Aorta (tissue), 5 donors: Measurements from ENCODE around the gene IGF1R. TPM values are rescaled to one million over a fixed set of nuclear protein-coding genes. Genes with fewer than 3 reads are reported as not detected.

Experiments
- ATAC-seq: fragments of 200-7000 bp; cut with Tn5 transposase; one replicate; pipeline ENCODE4 v1.9.1; 2022; ENCODE audit warnings: moderate library complexity; ENCODE audit not compliant: low FRiP score
- DNase-seq, 2 donors: peaks; one replicate each; pipeline ENCODE4 v3.0.0-alpha.2; 2020
- H3K27ac ChIP-seq, 2 donors: one replicate each; pipeline ENCODE4 v1.5.1; 2013; ENCODE audit warnings: low read length in 2 of 2, mild to moderate bottlenecking in 2 of 2, moderate library complexity in 2 of 2, control low read depth in 1 of 2, inconsistent platforms in 1 of 2, low read depth in 1 of 2
- H3K27me3 ChIP-seq, 2 donors: one replicate each; pipeline ENCODE4 v1.6.1; 2013; ENCODE audit warnings: control low read depth in 1 of 2, low read length in 1 of 2, mild to moderate bottlenecking in 1 of 2, moderate library complexity in 1 of 2; ENCODE audit not compliant: insufficient read depth in 2 of 2, control insufficient read depth in 1 of 2
- H3K36me3 ChIP-seq, 2 donors: one replicate each; pipeline ENCODE4 v1.6.1; 2013; ENCODE audit warnings: control low read depth in 1 of 2, low read length in 1 of 2, mild to moderate bottlenecking in 1 of 2; ENCODE audit not compliant: insufficient read depth in 2 of 2, control insufficient read depth in 1 of 2
- H3K4me1 ChIP-seq, 2 donors: one replicate each; pipeline ENCODE4 v1.6.1; 2013; ENCODE audit warnings: low read length in 2 of 2, control low read depth in 1 of 2, mild to moderate bottlenecking in 1 of 2, moderate library complexity in 1 of 2; ENCODE audit not compliant: insufficient read depth in 2 of 2, control insufficient read depth in 1 of 2
- H3K4me3 ChIP-seq, 2 donors: one replicate each; pipeline ENCODE4 v1.5.1; 2013; ENCODE audit warnings: low read length in 2 of 2, control low read depth in 1 of 2, mild to moderate bottlenecking in 1 of 2
- H3K9me3 ChIP-seq: one replicate; pipeline ENCODE4 v1.6.1; 2013; ENCODE audit warnings: mild to moderate bottlenecking, low read length; ENCODE audit not compliant: control insufficient read depth
- WGBS, 2 donors: extraction: QIAGEN DNeasy Blood & Tissue Kit; methylation state at CpG; one replicate each; pipeline ENCODE4 v1.1.7; 2013; 5-methylcytosine and 5-hydroxymethylcytosine counted together
- intact Hi-C, 2 donors: fragments of 100-400 bp; cut with DNase I; formaldehyde crosslinking; loops; one replicate each; pipeline versions ENCODE4 v1.14.2 to v1.15.0; 2022
- polyA plus RNA-seq, 2 donors: library from polyadenylated mRNA; stranded (reverse); fragments of 200-250 nt; gene quantifications; one replicate each; pipeline ENCODE4 v1.2.3, GENCODE V29; 2013
- total RNA-seq, 2 donors: library from RNA; stranded (reverse); fragmentation: NEBNext Ultra II Directional; extraction: Animal tissue kit (Norgen Biotek cat#: 25700); gene quantifications; one replicate each; pipeline ENCODE4 v1.2.1, GENCODE V29; 2021
- donor health status: healthy with polysubstance abuse.
- donor health status: Bipolar disorder and iron deficiency.
- donor health status: DM: no; HTN: no; CAD: no.
- donor health status: DM: no; HTN: no; CAD: no.
- donor health status: DM: yes; HTN: yes; CAD: no.

Gene IGF1R
- total and polyA plus RNA-seq, 4 donors, result 7.5 to 137 (median 50.7) TPM

DNA sequence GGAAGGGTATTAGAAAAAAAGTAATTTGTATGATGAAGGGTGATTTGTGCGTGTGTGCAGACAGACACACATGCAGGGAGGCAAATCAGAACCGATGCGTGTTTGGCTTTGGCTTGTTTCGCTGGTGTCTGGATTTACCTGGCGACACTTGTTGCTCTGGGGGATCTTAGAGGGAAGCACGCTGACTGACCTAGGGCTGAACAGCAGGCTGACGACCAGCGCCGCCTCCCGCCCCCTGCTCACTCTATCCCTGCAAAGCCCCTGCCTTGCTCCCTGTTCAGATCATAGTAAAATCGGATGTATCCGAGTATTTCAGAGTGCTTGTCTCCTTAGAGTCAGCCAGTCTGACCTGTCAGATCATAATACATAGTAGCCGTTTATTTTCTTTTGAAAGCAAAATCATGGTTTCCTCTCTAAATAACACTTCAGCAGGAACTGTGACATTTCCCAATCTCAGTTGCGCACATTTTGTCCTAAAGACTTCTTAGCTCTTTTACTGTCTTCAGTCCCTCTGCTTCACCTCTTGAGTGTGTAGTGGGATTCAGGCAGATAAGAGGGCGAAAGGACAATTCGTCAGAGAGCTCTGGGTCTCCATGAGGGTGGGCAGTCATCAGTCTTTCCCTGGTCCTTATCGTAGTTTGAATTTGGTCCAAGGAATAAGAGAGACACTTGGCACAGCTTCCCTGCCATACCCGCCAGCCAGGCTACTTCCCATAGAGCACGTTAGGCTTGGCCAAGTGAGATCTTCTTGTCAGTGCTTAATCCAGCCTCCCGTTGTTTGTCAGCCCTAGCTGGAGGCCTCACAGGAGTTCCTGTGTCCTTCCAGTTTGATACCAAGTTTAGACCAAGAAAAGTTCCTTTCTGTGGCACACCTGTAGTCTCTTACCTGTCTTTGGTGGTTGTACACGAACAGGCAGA is 261.9 kb downstream of the IGF1R start:
- DNase-seq (no peak), ATAC-seq (no peak)
- Histone ChIP-seq H3K36me3 (peaks cover 0 to 11% of the 10 kb centered on the region in 2 donors), H3K27me3 (no peaks in the 10 kb centered on the region), H3K4me1 (peaks cover 4 to 7% of the 10 kb centered on the region in 2 donors), H3K4me3 (no peak overlapping the region), H3K9me3 (no peaks in the 10 kb centered on the region), H3K27ac (peak overlapping the region; percentile 31 to 59)
- 80 to 81% methylated on average over 21 of the region's 21 CpGs for WGBS, 2 donors
- intact Hi-C loops, result loop anchor here in 1 of 2 donors (5.0 kb wide), 3 partner anchors 37 to 147 kb away; no protein-coding TSS in a partner anchor

DNA sequence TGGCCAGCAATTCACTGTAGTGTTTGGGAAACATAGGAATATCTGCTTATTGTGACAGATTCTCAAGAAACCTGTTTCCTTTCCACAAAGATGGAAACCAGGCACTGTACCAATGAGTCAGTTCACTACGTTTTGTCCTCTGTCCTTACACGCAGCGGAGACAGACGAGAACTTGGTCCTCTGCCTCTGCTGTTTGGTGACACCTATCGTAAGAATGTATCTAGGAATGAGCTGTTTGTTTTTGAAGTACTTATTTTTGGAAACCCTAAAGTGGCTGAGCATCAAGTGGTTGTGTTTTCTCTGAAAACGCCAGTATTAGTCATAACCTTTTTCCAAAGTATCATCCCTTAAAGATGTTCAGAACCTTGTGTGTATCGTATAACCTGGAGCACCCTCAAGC is 266.3 kb downstream of the IGF1R start:
- Histone ChIP-seq H3K9me3 (no peaks in the 10 kb centered on the region), H3K4me3 (no peak overlapping the region), H3K4me1 (peaks cover 4 to 5% of the 10 kb centered on the region in 2 donors), H3K27ac (peak overlapping the region in 1 of 2 donors; percentile 91), H3K36me3 (peaks cover 0 to 14% of the 10 kb centered on the region in 2 donors), H3K27me3 (no peaks in the 10 kb centered on the region)
- no peak for DNase-seq
- ATAC-seq, result peak; percentile 62
- intact Hi-C loops, result loop anchor here (5.0 kb wide), 2 partner anchors 38 to 143 kb away; no protein-coding TSS in a partner anchor
- WGBS, 2 donors, result 2 to 6% methylated on average over 7 of the region's 7 CpGs

DNA sequence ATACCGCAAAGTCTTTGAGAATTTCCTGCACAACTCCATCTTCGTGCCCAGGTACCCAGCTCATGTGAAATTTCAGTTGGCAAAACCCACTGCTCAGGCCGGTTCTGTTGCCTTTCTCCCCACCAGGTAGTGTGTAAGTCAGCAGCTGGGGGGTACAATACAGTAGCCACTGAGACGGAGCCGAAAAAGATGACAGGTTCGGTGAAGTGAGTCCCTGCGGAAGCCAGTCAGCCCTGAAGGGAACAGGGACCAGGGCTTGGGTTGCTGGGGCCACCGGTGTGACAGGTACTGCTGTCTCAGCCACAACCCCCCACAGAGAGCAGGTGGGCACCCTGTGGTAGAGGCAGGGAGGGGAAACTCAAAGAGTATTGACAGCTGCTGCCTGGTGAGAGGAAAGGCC is 268.5 kb downstream of the IGF1R start:
- no peak for ATAC-seq
- H3K36me3 ChIP-seq, result peaks cover 0 to 13% of the 10 kb centered on the region in 2 donors

DNA sequence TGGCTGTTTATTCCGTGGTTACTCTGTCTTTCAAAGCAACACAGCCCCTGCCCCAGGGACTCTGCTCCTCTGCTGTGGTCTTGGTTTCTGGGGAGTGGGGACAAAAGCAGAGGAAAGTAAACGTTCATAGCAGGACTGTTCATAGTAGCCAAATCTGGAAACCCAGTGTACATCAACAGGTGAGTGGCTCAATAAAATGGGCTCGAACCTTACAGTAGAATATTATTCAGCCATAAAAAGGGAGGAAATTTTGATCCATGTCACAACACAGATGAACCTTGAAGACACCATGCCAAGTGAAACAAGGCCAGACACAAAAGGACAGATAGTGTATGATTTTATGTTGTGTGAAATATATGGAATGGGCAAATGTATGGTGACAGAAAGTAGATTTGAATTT is 269.1 kb downstream of the IGF1R start:
- intact Hi-C loops, result loop anchor here (2.0 to 5.0 kb wide), 2 partner anchors 21 to 35 kb away; no protein-coding TSS in a partner anchor
- Histone ChIP-seq H3K4me1 (peaks cover 3 to 4% of the 10 kb centered on the region in 2 donors), H3K27ac (peak overlapping the region in 1 of 2 donors; percentile 45), H3K36me3 (peaks cover under 1 to 12% of the 10 kb centered on the region in 2 donors), H3K27me3 (no peaks in the 10 kb centered on the region), H3K4me3 (no peak overlapping the region), H3K9me3 (no peaks in the 10 kb centered on the region)
- DNase-seq, result no peak
- WGBS, 2 donors, result 87 to 95% methylated on average over 3 of the region's 3 CpGs
- ATAC-seq, result no peak

More for the DNA sequence above, 268.5 kb downstream of the IGF1R start:
- no peaks in the 10 kb centered on the region for H3K27me3 ChIP-seq
- intact Hi-C loops, result loop anchor here (2.0 to 5.0 kb wide), 2 partner anchors 20 to 35 kb away; no protein-coding TSS in a partner anchor
- no peak for DNase-seq
- WGBS, 2 donors, result 96% methylated on average over 8 of the region's 8 CpGs
- H3K9me3 ChIP-seq, result no peaks in the 10 kb centered on the region
- H3K4me3 ChIP-seq, result no peak overlapping the region
- peaks cover 3 to 4% of the 10 kb centered on the region in 2 donors for H3K4me1 ChIP-seq
- H3K27ac ChIP-seq, result peak overlapping the region in 1 of 2 donors; percentile 45

DNA sequence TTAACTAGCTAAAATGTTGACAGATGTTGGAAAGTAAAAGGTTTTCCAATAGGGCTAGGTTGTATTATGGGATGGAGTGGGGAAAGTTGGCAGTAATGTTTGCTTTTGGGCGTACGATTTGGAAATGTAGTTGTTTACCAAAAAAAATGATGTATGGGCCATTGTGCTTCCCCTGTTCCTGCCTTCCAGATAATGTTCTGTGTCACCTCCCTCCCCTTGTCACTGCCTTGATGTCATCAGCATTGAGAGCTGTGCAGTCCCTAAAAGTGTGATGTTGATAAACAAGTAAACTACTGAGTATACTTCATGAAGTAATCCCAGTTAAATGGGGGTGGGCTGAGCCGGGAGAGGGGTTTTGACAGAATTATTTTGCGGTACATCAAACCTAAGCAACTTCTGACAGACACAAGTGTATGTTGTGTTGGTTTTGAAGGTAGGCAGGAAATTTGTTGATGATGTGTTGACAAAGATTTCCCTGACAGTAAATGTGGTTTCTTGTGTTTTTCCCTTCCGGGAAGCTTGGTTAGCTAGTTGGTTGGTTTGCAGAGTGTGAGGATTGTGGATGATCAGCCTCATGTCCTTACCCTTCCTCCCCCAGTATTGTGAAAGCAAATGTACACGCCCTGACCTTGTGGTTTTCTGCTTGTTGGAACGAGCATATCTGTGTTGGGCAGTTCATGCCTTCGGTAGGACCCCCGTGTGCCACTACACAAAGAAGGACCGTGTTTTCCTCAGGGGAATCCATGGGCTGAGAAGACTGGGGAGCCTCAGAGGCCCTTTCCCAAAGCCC is 271.9 kb downstream of the IGF1R start:
- Histone ChIP-seq H3K4me1 (peaks cover 0 to 1% of the 10 kb centered on the region in 2 donors), H3K9me3 (no peaks in the 10 kb centered on the region), H3K4me3 (no peak overlapping the region), H3K27me3 (no peaks in the 10 kb centered on the region), H3K36me3 (peaks cover 2 to 6% of the 10 kb centered on the region in 2 donors), H3K27ac (no peak overlapping the region)
- no peak for ATAC-seq
- no peak for DNase-seq
- 73 to 76% methylated on average over 10 of the region's 10 CpGs for WGBS, 2 donors
- intact Hi-C loops, result no loop called here

DNA sequence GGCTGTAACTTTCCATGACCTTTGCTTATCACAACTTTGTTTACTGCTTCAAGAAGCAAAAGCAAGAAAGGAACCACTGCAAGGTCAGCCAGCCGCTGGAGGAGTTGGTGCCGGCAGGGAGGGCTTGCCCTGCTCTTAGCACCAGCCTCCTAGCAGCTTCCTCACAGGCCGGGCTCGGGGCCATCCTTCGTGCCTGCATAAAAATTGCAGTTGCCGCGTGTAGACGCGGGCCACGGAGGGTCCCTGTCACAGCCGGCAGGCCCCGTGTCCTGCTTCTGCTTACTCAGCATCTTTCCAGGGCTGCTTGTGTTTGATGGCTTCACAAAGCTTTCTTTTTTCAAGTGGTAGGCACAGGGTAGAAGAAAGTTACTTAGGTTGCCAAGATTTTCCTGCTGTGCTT is 274.8 kb downstream of the IGF1R start:
- DNase-seq (no peak), ATAC-seq (no peak)
- Histone ChIP-seq H3K4me1 (peaks cover 0 to 1% of the 10 kb centered on the region in 2 donors), H3K27me3 (no peaks in the 10 kb centered on the region), H3K9me3 (no peaks in the 10 kb centered on the region), H3K27ac (peak overlapping the region in 1 of 2 donors; percentile 49), H3K36me3 (peaks cover 2 to 3% of the 10 kb centered on the region in 2 donors), H3K4me3 (no peak overlapping the region)
- intact Hi-C loops, result no loop called here
- 29 to 30% methylated on average over 12 of the region's 12 CpGs for WGBS, 2 donors

DNA sequence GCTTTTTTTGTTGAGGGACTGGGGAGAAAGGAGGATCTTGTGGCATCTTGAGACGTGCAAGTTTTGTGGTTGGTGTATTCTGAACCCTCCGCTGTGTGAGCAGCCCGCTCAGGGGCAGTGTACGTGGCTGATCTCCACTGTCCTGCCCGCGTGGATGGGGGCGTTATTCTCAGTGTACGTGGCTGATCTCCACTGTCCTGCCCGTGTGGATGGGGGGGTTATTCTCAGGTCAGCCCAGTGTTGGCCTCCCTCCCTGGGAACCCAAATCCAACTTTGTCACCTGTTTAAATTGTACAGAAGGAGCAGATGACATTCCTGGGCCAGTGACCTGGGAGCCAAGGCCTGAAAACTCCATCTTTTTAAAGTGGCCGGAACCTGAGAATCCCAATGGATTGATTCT is 275.2 kb downstream of the IGF1R start:
- WGBS, 2 donors, result 61 to 62% methylated on average over 10 of the region's 10 CpGs
- Histone ChIP-seq H3K4me1 (peaks cover 0 to 1% of the 10 kb centered on the region in 2 donors), H3K9me3 (no peaks in the 10 kb centered on the region), H3K27ac (peak overlapping the region; percentile 33 to 49), H3K27me3 (no peaks in the 10 kb centered on the region), H3K4me3 (no peak overlapping the region), H3K36me3 (peaks cover 2 to 3% of the 10 kb centered on the region in 2 donors)
- DNase-seq (no peak), ATAC-seq (peak; percentile 48)
- intact Hi-C loops, result no loop called here

DNA sequence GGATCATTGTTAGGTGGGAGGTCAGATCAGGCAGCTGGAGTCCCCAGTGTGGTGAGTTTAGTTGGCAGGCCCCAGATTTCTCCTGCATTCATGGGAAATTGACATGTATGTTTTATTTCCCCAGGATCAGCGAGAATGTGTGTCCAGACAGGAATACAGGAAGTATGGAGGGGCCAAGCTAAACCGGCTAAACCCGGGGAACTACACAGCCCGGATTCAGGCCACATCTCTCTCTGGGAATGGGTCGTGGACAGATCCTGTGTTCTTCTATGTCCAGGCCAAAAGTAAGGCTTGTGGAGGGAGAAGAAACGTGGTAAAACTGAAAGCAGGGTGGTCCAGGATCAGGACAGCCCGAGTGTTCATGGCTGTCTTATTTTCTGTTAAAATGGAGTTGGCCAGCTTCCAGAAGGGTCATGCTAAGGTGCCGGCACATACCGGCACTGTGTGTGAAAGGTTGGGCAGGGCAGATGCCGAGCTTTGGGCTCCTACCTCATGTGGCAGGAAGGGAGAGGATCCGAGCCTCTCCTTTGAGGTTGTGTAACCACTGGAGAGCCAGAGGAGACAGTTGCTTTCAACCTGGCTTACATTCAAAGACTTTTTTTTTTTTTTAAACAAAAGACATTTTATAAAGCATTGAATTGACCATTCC is 276.2 kb downstream of the IGF1R start:
- no peak for DNase-seq
- intact Hi-C loops, result no loop called here
- Histone ChIP-seq H3K4me3 (no peak overlapping the region), H3K4me1 (peaks cover 0 to 1% of the 10 kb centered on the region in 2 donors), H3K27ac (peak overlapping the region in 1 of 2 donors; percentile 23), H3K9me3 (no peaks in the 10 kb centered on the region), H3K27me3 (no peaks in the 10 kb centered on the region), H3K36me3 (peaks cover 2 to 3% of the 10 kb centered on the region in 2 donors)
- peak; percentile 17 for ATAC-seq
- WGBS, 2 donors, result 31 to 38% methylated on average over 11 of the region's 11 CpGs
